HepG2 (cell line): ENCODE measurements around the gene CELSR3. TPM values are rescaled to one million over a fixed set of nuclear protein-coding genes. Genes with fewer than 3 reads are reported as not detected.
A peak's percentile ranks its signal among the peaks of the same experiment; 100 is the strongest.

Experiments used
- AGO1 ChIP-seq: fragments of 200-400 bp; formaldehyde crosslinking; IDR thresholded peaks from 2 replicates; pipeline ENCODE4 v1.6.1; 2017; ENCODE audit warnings: mild to moderate bottlenecking, low read depth, low read length, moderate library complexity; ENCODE audit not compliant: poor library complexity, severe bottlenecking
- ATF3 ChIP-seq: sonication (generic); formaldehyde crosslinking; IDR thresholded peaks from 2 replicates; pipeline ENCODE4 v1.4.0; 2020; ENCODE audit warnings: missing genetic modification reagents
- CBFB ChIP-seq: sonication (generic); formaldehyde crosslinking; IDR thresholded peaks from 2 replicates; pipeline ENCODE4 v1.4.0; 2020; ENCODE audit warnings: missing genetic modification reagents
- CHCHD3 ChIP-seq: sonication (generic); formaldehyde crosslinking; IDR thresholded peaks from 2 replicates; pipeline ENCODE4 v1.8.0; 2022; ENCODE audit warnings: mild to moderate bottlenecking, missing genetic modification reagents, moderate library complexity
- ELF3 ChIP-seq: IDR thresholded peaks from 2 replicates; pipeline ENCODE4 v1.6.1; 2016; ENCODE audit warnings: missing genetic modification reagents, missing compliant biosample characterization
- FOSL1 ChIP-seq: sonication (generic); formaldehyde crosslinking; IDR thresholded peaks from 2 replicates; pipeline ENCODE4 v1.9.0; 2021; ENCODE audit warnings: missing genetic modification reagents, borderline replicate concordance
- HOXD1 ChIP-seq: sonication (generic); formaldehyde crosslinking; IDR thresholded peaks from 2 replicates; pipeline ENCODE4 v1.5.0; 2020; ENCODE audit warnings: missing genetic modification reagents
- IKZF1 ChIP-seq: fragments of 450-650 bp; IDR thresholded peaks from 2 replicates; pipeline ENCODE4 v1.7.1; 2016
- JDP2 ChIP-seq: sonication (generic); formaldehyde crosslinking; IDR thresholded peaks from 2 replicates; pipeline ENCODE4 v1.8.1; 2022; ENCODE audit warnings: missing genetic modification reagents, borderline replicate concordance
- MEIS1 ChIP-seq: sonication (generic); formaldehyde crosslinking; IDR thresholded peaks from 2 replicates; pipeline ENCODE4 v1.9.0; 2021; ENCODE audit warnings: mild to moderate bottlenecking, missing genetic modification reagents, moderate library complexity, borderline replicate concordance
- NFIC ChIP-seq: IDR thresholded peaks from 2 replicates; pipeline ENCODE4 v1.6.1; 2012; ENCODE audit warnings: mild to moderate bottlenecking, low read length, inconsistent platforms
- PAWR ChIP-seq: sonication (generic); formaldehyde crosslinking; IDR thresholded peaks from 2 replicates; pipeline ENCODE4 v1.4.0; 2020; ENCODE audit warnings: missing genetic modification reagents, mild to moderate bottlenecking, borderline replicate concordance
- SP140L ChIP-seq: sonication (generic); formaldehyde crosslinking; IDR thresholded peaks from 2 replicates; pipeline ENCODE4 v1.4.0; 2020; ENCODE audit warnings: missing genetic modification reagents, borderline replicate concordance
- XRCC5 ChIP-seq: fragments of 200-400 bp; formaldehyde crosslinking; optimal IDR thresholded peaks from 2 replicates; pipeline ENCODE3; 2017; ENCODE audit warnings: mild to moderate bottlenecking, low read length
- ZIK1 ChIP-seq: sonication (generic); formaldehyde crosslinking; IDR thresholded peaks from 2 replicates; pipeline ENCODE4 v1.5.0; 2020; ENCODE audit warnings: mild to moderate bottlenecking, low read depth, missing genetic modification reagents, borderline replicate concordance
- ZMYM4 ChIP-seq: sonication (generic); formaldehyde crosslinking; IDR thresholded peaks from 2 replicates; pipeline ENCODE4 v1.8.1; 2023; ENCODE audit warnings: mild to moderate bottlenecking, missing genetic modification reagents
- ZNF280D ChIP-seq: sonication (generic); formaldehyde crosslinking; IDR thresholded peaks from 2 replicates; pipeline ENCODE4 v1.5.1; 2020; ENCODE audit warnings: mild to moderate bottlenecking, missing genetic modification reagents
- ZNF563 ChIP-seq: sonication (generic); formaldehyde crosslinking; IDR thresholded peaks from 2 replicates; pipeline ENCODE4 v1.8.0; 2022; ENCODE audit warnings: mild to moderate bottlenecking, moderate library complexity, missing genetic modification reagents
- ZNF878 ChIP-seq: sonication (generic); formaldehyde crosslinking; IDR thresholded peaks from 2 replicates; pipeline ENCODE4 v1.8.1; 2023; ENCODE audit warnings: mild to moderate bottlenecking, missing genetic modification reagents, moderate library complexity
- polyA plus RNA-seq, 8 experiments: library from polyadenylated mRNA; depleted of rRNA in 3 of 8; stranded (reverse) in 7 of 8; unstranded in 1 of 8; fragments of >200 nt; fragmentation: Illumina TruSeq in 4 of 8; extraction: Trizol in 4 of 8; gene quantifications; 2 replicates each; pipeline versions ENCODE4 v1.2.1 to v1.2.3, GENCODE V29; 2011 to 2016; ENCODE audit warnings: low read depth in 4 of 8, missing spikeins in 1 of 8, mixed read lengths in 1 of 8; ENCODE audit not compliant: insufficient read depth in 1 of 8
- total RNA-seq, 5 experiments: library from RNA; depleted of rRNA; stranded (reverse); fragments of >200 nt; fragmentation: Illumina TruSeq; extraction: Trizol; gene quantifications; 2 replicates each; pipeline ENCODE4 v1.2.3, GENCODE V29; 2016; ENCODE audit warnings: low read depth in 1 of 5
- TF ChIP-seq, protein P1 (sequence below): sonication (generic); formaldehyde crosslinking; conservative IDR thresholded peaks from 2 replicates; pipeline ENCODE4 v1.8.0; 2022; ENCODE audit warnings: low read depth, missing genetic modification reagents
- TF ChIP-seq, protein P2 (sequence below): sonication (generic); formaldehyde crosslinking; IDR thresholded peaks from 2 replicates; pipeline ENCODE4 v1.5.1; 2020; ENCODE audit warnings: mild to moderate bottlenecking, missing genetic modification reagents, moderate library complexity

CELSR3 gene
- total and polyA plus RNA-seq, 2 of the 13 experiments (the other 11 are each of a cell fraction or from before 2014, with no cell fraction given) = 5.4 to 6.7 TPM

- TF ChIP-seq MEIS1 (CRISPR knock-in tag) = no peak
- no peak for TF ChIP-seq ZNF280D (CRISPR knock-in tag)
- no peak for TF ChIP-seq NFIC
- no peak for TF ChIP-seq PAWR (CRISPR knock-in tag)
- no peak for TF ChIP-seq IKZF1
- TF ChIP-seq JDP2 (CRISPR knock-in tag) = no peak
- TF ChIP-seq CHCHD3 (CRISPR knock-in tag) = no peak
- no peak; the same call in 1 of the 2 replicates for TF ChIP-seq ZMYM4 (CRISPR knock-in tag)
- TF ChIP-seq AGO1 = no peak
- no peak for TF ChIP-seq XRCC5
- no peak for TF ChIP-seq SP140L (CRISPR knock-in tag)
- TF ChIP-seq, protein P1, sequence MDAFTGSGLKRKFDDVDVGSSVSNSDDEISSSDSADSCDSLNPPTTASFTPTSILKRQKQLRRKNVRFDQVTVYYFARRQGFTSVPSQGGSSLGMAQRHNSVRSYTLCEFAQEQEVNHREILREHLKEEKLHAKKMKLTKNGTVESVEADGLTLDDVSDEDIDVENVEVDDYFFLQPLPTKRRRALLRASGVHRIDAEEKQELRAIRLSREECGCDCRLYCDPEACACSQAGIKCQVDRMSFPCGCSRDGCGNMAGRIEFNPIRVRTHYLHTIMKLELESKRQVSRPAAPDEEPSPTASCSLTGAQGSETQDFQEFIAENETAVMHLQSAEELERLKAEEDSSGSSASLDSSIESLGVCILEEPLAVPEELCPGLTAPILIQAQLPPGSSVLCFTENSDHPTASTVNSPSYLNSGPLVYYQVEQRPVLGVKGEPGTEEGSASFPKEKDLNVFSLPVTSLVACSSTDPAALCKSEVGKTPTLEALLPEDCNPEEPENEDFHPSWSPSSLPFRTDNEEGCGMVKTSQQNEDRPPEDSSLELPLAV (CRISPR knock-in tag) = no peak
- 0 out of 2 replicates have a peak, but pooled peaks have one; percentile 40 for TF ChIP-seq ZNF563 (CRISPR knock-in tag)
- TF ChIP-seq, protein P2, sequence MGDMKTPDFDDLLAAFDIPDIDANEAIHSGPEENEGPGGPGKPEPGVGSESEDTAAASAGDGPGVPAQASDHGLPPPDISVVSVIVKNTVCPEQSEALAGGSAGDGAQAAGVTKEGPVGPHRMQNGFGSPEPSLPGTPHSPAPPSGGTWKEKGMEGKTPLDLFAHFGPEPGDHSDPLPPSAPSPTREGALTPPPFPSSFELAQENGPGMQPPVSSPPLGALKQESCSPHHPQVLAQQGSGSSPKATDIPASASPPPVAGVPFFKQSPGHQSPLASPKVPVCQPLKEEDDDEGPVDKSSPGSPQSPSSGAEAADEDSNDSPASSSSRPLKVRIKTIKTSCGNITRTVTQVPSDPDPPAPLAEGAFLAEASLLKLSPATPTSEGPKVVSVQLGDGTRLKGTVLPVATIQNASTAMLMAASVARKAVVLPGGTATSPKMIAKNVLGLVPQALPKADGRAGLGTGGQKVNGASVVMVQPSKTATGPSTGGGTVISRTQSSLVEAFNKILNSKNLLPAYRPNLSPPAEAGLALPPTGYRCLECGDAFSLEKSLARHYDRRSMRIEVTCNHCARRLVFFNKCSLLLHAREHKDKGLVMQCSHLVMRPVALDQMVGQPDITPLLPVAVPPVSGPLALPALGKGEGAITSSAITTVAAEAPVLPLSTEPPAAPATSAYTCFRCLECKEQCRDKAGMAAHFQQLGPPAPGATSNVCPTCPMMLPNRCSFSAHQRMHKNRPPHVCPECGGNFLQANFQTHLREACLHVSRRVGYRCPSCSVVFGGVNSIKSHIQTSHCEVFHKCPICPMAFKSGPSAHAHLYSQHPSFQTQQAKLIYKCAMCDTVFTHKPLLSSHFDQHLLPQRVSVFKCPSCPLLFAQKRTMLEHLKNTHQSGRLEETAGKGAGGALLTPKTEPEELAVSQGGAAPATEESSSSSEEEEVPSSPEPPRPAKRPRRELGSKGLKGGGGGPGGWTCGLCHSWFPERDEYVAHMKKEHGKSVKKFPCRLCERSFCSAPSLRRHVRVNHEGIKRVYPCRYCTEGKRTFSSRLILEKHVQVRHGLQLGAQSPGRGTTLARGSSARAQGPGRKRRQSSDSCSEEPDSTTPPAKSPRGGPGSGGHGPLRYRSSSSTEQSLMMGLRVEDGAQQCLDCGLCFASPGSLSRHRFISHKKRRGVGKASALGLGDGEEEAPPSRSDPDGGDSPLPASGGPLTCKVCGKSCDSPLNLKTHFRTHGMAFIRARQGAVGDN (CRISPR knock-in tag) = peak; percentile 82
- 0 out of 2 replicates have a peak, but pooled peaks have one; percentile 10 for TF ChIP-seq ELF3 (CRISPR knock-in tag)
- no peak for TF ChIP-seq ATF3 (CRISPR knock-in tag)
- TF ChIP-seq ZNF878 (CRISPR knock-in tag) = no peak
- TF ChIP-seq CBFB = peak; percentile 31; the same call in 1 of the 2 replicates
- no peak for TF ChIP-seq ZIK1 (CRISPR knock-in tag)
- no peak for TF ChIP-seq FOSL1 (CRISPR knock-in tag)
- TF ChIP-seq HOXD1 (CRISPR knock-in tag) = no peak
These were observed 6.4 kb downstream of the CELSR3 start (continued) for GRCh38 chr3:48656061-48656840.
